Upper lobe of left lung (tissue), 4 donors: ENCODE data around the gene GLRX3.

ENCODE experiments used
- CTCF ChIP-seq, 6 experiments: fragments of 450-650 bp in 4 of 6; fragments of 200-600 bp in 2 of 6; sonication (generic) in 2 of 6; IDR thresholded peaks; one replicate each; pipeline ENCODE4 v1.5.1; 2016 to 2019; ENCODE audit warnings: antibody characterized with exemption in 6 of 6
- EP300 ChIP-seq, 4 donors: sonication (generic); formaldehyde crosslinking; IDR thresholded peaks; one replicate each; pipeline ENCODE4 v1.5.1; 2017; ENCODE audit warnings: antibody characterized with exemption in 4 of 4, control low read depth in 2 of 4
- POLR2A ChIP-seq, 4 donors: fragments of 450-650 bp; IDR thresholded peaks; one replicate each; pipeline ENCODE4 v1.5.1; 2016 to 2017; ENCODE audit warnings: antibody characterized with exemption in 4 of 4, mild to moderate bottlenecking in 2 of 4
- POLR2AphosphoS5 ChIP-seq, 2 donors: sonication (generic); formaldehyde crosslinking; IDR thresholded peaks; one replicate each; pipeline ENCODE4 v1.5.1; 2017; ENCODE audit warnings: antibody characterized with exemption in 2 of 2

GRCh38 chr10:130226012-130226411 lies 89.8 kb downstream of the GLRX3 start:
- TF ChIP-seq CTCF (IDR thresholded peaks at IDR 0.05) = no peak
- no peak for TF ChIP-seq POLR2A (IDR thresholded peaks at IDR 0.05)
- TF ChIP-seq POLR2AphosphoS5 (IDR thresholded peaks at IDR 0.05) = no peak
- no peak for TF ChIP-seq EP300 (IDR thresholded peaks at IDR 0.05)
